ENCODE data around the gene SLC25A13. TPM values are rescaled to one million over a fixed set of nuclear protein-coding genes. Genes with fewer than 3 reads are reported as not detected.

The SLC25A13 gene
- total and polyA plus RNA-seq, 9 of the 15 experiments (the other 6 are each of a cell fraction or from before 2014, with no cell fraction given) = 21.4 to 80.2 (median 58.7) TPM

DNA sequence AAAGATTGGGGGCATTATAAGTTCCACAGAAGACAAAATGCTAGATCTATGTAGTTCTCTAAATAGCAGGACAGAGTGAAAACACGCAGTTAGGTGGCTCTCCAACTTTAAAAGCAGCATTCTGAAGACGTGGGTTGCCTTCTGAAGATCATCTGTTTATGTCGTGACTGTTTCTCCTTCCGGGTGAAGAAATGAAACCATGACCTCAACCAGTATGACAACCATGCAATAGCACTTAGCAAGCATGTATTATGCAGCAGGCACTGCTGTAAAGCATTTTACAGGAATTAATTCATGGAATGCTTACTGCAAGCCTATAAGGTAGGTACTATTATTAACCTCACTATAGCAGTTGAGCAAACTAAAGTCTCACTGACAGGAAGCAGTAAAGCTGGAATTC lies 125.2 kb downstream of the SLC25A13 start:
- no TSS peak for BruUV-seq (replicated peaks)

DNA sequence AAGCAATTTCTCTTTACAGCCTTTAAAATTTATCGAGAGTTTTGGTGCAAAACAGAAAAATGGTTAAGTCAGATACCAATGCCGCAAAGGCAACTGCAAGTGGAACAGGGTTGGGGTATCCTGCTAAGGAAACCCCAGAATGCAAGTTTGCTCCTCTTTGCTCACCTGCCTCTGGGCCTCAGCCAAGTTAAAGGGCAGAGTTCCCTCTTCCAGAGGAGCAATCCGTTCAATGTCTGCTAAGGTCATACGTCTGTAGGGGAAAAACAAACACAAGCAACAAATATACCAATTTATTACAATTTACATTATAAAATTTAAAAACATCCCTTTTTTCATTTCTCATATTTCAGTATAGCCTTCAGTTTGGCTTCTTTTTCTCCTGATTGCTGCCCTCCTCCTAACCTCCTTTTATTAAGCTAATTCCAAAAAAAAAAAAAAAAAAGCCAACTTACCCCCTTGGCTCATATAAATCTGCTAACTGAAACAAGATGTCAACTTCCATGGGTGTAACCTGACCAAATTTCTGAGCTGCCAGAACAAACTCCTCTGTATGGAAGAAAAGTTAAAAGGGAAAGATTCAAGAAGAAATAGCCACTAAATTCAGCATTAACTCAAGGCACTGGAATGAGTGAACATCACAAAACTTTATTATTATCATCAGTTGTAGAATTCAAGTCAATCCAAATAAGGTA lies 132.6 kb downstream of the SLC25A13 start:
- TF ChIP-seq MTF1 (CRISPR knock-in tag; IDR thresholded peaks at IDR 0.05; ENCODE audit: borderline replicate concordance) (no peak), HMG20A (CRISPR knock-in tag; conservative IDR thresholded peaks at IDR 0.05) (no peak)
- TF ChIP-seq, protein P1, sequence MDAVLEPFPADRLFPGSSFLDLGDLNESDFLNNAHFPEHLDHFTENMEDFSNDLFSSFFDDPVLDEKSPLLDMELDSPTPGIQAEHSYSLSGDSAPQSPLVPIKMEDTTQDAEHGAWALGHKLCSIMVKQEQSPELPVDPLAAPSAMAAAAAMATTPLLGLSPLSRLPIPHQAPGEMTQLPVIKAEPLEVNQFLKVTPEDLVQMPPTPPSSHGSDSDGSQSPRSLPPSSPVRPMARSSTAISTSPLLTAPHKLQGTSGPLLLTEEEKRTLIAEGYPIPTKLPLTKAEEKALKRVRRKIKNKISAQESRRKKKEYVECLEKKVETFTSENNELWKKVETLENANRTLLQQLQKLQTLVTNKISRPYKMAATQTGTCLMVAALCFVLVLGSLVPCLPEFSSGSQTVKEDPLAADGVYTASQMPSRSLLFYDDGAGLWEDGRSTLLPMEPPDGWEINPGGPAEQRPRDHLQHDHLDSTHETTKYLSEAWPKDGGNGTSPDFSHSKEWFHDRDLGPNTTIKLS (IDR thresholded peaks at IDR 0.05; ENCODE audit: borderline replicate concordance, low read depth) = no peak
- ATAC-seq = no peak
- Histone ChIP-seq H3K9me3 (replicated peaks; ENCODE audit: control insufficient read depth, insufficient read depth, low read depth, low read length) (no peaks in the 10 kb centered on the region), H2AFZ (ENCODE audit: low read depth, low read length) (no peak overlapping the region), H3K4me1 (replicated peaks in 1 of 2; ENCODE audit: control insufficient read depth in 2 of 2, insufficient read depth in 2 of 2, low read length in 2 of 2) (no peaks in the 10 kb centered on the region), H3K27ac (ENCODE audit: extremely low read depth, low read depth, low read length) (no peak overlapping the region), H3K4me2 (ENCODE audit: insufficient read depth, low read length) (no peak overlapping the region), H4K20me1 (replicated peaks; ENCODE audit: control insufficient read depth, insufficient read depth, low read length) (no peaks in the 10 kb centered on the region), H3K9me1 (ENCODE audit: control insufficient read depth, insufficient read depth, low read length) (no peaks in the 10 kb centered on the region), H3K4me3 (no peak overlapping the region), H3K9ac (ENCODE audit: insufficient read depth in 1 of 2, low read depth in 2 of 2, low read length in 2 of 2) (no peak overlapping the region), H3K36me3 (ENCODE audit: control insufficient read depth, insufficient read depth, low read length) (peaks cover 65% of the 10 kb centered on the region), H3K79me2 (ENCODE audit: control insufficient read depth, insufficient read depth, low read length) (no peaks in the 10 kb centered on the region), H3K27me3 (ENCODE audit: control insufficient read depth in 2 of 2, insufficient read depth in 2 of 2, low read length in 2 of 2) (no peaks in the 10 kb centered on the region)
- no peak for FAIRE-seq
- WGBS (ENCODE audit: insufficient coverage, low coverage, missing lambda C conversion rate) = 76% methylated on average over 4 of the region's 4 CpGs
- in situ Hi-C loops (cut with MboI) (no loop called here), intact Hi-C loops (cut with micrococcal nuclease) (no loop called here)
- no peak for DNase-seq (ENCODE audit: extremely low read depth in 1 of 4, low spot score in 3 of 4)
- ChIA-PET CTCF (ENCODE audit: low intra/inter-chr PET ratio) (no interaction called here), POLR2A (no interaction called here)
- no TSS peak for BruUV-seq (replicated peaks)

More for the DNA sequence above, 125.2 kb downstream of the SLC25A13 start:
- DNase-seq (ENCODE audit: extremely low read depth in 1 of 4, low spot score in 3 of 4) = no peak
- Histone ChIP-seq H3K4me2 (ENCODE audit: insufficient read depth, low read length) (no peak overlapping the region), H3K9me3 (replicated peaks; ENCODE audit: control insufficient read depth, insufficient read depth, low read depth, low read length) (no peaks in the 10 kb centered on the region), H3K27ac (ENCODE audit: extremely low read depth, low read depth, low read length) (no peak overlapping the region), H3K4me3 (no peak overlapping the region), H3K79me2 (ENCODE audit: control insufficient read depth, insufficient read depth, low read length) (no peaks in the 10 kb centered on the region), H3K4me1 (replicated peaks in 1 of 2; ENCODE audit: control insufficient read depth in 2 of 2, insufficient read depth in 2 of 2, low read length in 2 of 2) (peaks cover 0 to 17% of the 10 kb centered on the region in 2 experiments; a peak in 2 of 5 replicates), H2AFZ (ENCODE audit: low read depth, low read length) (no peak overlapping the region), H3K9me1 (ENCODE audit: control insufficient read depth, insufficient read depth, low read length) (no peaks in the 10 kb centered on the region), H4K20me1 (replicated peaks; ENCODE audit: control insufficient read depth, insufficient read depth, low read length) (no peaks in the 10 kb centered on the region), H3K27me3 (ENCODE audit: control insufficient read depth in 2 of 2, insufficient read depth in 2 of 2, low read length in 2 of 2) (no peaks in the 10 kb centered on the region), H3K9ac (ENCODE audit: insufficient read depth in 1 of 2, low read depth in 2 of 2, low read length in 2 of 2) (no peak overlapping the region), H3K36me3 (ENCODE audit: control insufficient read depth, insufficient read depth, low read length) (peaks cover 22% of the 10 kb centered on the region)
- WGBS (ENCODE audit: insufficient coverage, low coverage, missing lambda C conversion rate) = 88% methylated on average over 4 of the region's 4 CpGs
- ChIA-PET CTCF (ENCODE audit: low intra/inter-chr PET ratio) (no interaction called here), POLR2A (no interaction called here)
- ATAC-seq = no peak
- intact Hi-C loops (cut with micrococcal nuclease) = no loop called here
- no peak for FAIRE-seq
- in situ Hi-C loops (cut with MboI) = no loop called here
- no peak for TF ChIP-seq SMARCA4 (IDR thresholded peaks at IDR 0.05)
- TF ChIP-seq HDAC6 (IDR thresholded peaks at IDR 0.05; ENCODE audit: low read depth, low read length) = no peak
- no peak for TF ChIP-seq GABPA (tag; conservative IDR thresholded peaks at IDR 0.05; ENCODE audit: low read depth)
- no peak for TF ChIP-seq JUN (IDR thresholded peaks at IDR 0.05; ENCODE audit: borderline replicate concordance, low read depth, low read length)
- TF ChIP-seq JUN (CRISPR knock-in tag; IDR thresholded peaks at IDR 0.05; ENCODE audit: borderline replicate concordance) = no peak
- TF ChIP-seq RFX1 (IDR thresholded peaks at IDR 0.05) = no peak
- no peak for TF ChIP-seq MTA1 (IDR thresholded peaks at IDR 0.05; ENCODE audit: borderline replicate concordance)
- no peak for TF ChIP-seq HIVEP1 (CRISPR knock-in tag; IDR thresholded peaks at IDR 0.05)
- no peak for TF ChIP-seq ZNF12 (CRISPR knock-in tag; IDR thresholded peaks at IDR 0.05)

Data from K562 (cell line).